ENCODE measurements around the gene PIP5KL1.

The PIP5KL1 gene

DNA sequence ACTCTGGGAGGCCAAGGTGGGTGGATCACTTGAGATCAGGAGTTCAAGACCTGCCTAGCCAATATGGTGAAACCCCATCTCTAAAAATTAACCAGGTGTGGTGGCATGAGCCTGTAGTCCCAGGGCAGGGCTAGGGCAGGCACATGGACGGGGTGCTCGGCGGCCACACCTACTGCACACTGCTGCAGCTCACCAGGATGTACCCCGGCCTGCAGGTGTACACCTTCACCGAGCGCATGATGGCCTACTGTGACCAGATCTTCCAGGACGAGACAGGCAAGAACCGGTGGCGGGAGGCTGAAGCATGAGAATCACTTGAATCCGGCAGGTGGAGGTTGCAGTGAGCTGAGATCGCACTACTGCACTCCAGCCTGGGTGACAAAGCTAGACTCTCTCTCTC is 16.9 kb downstream of the PIP5KL1 start:
- no peak for DNase-seq (ENCODE audit: low read depth)

DNA sequence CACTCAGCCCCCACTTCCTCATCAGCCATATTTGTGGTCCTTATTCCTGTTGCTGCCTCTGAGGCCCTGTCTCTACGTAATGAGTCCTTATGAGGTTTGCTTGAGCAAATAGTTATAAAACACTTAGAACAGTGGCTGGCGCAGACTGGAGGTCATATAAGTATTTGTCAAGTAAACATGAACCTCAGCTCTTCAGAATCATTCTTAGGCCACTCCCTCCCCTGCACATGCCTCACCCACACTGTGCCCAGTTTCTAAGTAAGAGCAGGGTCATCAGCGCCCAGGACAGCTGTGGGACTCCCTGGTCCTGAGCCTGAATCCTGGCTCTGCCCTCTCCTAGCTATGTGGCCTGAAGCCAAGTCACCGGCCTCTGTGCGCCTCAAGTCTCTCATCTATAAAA is 17.7 kb downstream of the PIP5KL1 start:
- DNase-seq (ENCODE audit: low read depth) = no peak

DNA sequence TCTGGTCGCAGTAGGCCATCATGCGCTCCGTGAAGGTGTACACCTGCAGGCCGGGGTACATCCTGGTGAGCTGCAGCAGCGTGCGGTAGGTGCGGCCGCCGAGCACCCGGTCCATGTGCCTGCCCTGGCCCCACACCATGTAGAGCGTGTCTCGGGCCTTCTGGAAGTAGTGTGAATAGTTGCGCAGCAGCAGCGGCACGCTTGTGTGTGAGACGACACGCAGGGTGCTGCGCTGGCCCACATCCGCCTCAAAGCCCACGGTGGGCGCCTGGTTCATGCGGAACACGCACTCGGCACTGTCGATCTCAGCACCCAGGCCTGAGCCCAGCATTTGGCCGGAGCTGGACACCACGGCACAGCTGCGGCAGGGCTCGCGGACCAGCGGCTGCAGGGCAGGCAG is 18.3 kb downstream of the PIP5KL1 start:
- no peak for DNase-seq (ENCODE audit: low read depth)

DNA sequence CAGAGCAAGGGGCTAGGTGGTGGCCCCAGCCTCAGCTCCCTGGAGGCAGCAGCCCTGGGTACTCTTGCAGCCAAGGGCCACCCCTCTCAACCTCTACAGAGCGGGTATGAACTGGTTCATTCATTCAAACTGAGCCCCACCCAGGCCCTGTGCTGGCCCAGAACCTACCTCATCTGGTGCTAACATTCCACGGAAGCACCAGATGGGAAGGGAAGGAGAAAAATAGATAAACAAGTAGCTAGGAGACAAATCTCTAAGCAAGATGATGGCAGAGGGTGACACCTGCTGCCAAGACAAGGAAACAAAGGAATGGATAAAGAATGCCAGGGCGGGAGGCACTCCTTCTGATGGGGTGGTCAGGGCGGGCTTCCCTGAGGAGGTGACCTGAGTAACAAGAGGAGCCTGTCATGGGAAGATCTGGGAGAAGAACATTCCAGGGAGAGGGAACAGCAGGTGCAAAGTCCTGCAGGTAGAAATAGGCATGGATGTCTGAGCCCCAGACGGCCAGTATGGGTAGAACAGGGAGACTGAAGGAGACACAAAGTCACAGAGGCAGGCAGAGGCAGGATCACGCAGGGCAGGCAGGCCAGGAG is 19.9 kb downstream of the PIP5KL1 start:
- no peak for DNase-seq (ENCODE audit: low read depth)

DNA sequence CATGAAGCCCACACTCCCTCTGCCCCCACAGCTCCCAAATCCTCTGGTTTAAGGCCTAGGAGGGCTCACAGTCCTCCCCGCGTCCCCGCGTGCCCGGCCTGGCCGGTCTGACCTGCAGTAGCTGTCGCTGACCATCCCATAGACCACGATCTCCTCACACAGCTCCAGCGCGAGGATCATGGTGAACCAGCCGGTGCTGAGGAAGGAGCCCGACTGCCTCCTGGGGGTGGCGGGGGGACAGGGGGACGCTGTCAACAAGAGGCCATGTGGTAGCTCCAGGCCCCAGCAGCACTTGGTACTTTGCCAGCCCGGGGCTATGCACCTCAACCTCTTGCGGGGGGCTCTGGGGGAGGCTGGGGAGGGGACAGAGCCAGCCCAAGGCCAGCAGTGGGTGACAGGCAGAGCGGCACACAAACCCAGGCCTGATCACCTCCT is 20.7 kb downstream of the PIP5KL1 start:
- no peak for DNase-seq (ENCODE audit: low read depth)

DNA sequence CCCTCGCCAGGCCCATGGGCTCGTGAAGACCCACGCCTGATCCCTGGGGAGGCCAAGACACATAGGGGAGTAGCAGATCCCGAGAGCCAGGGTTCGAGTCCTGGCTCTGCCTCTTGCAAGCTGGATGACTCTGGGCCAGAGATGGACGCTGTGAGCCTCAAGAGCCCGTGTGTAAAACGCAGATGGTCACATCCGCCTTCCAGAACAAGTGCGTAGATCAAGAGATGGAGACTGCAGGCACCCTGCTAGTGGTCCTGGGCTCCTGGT is 22.0 kb downstream of the PIP5KL1 start:
- DNase-seq (ENCODE audit: low read depth) = no peak

DNA sequence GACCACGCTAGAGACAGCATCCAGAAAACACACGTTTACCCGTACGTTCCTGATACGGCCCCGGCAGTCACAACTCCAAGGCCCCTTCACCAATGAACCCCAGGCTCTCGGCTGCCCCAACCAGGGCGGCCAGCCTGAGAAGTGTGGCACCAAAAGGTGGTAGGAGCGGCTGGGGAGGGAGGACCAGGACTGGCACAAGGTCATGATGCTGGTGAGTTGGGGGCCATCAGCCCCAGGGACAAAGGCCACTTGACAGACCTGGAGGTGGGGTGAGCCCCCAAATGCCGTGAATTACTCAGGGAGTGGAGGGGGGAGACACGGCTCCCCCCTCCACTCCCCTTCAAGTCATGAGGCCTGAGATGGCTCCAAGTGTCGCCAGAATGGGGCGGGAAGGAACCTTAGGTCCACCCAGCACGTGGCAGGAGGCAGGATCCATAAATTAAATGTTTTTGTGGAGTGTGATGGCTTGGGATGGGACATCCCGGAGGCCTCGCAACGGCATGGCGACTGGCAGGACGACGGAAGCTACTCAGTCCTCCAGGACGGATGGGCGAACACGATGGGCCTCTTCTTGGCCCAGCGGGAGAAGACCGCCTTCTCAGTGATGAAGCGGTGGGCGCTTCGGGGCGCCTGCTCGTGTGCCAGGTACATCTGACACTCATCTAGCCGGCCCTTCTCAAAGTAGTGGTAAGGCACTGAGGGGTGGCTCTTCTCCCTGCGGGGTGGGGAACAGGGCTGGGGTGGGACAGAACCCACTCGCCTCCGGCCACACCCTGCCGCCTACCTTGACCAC is 22.5 kb downstream of the PIP5KL1 start:
- no peak for DNase-seq (ENCODE audit: low read depth)

DNA sequence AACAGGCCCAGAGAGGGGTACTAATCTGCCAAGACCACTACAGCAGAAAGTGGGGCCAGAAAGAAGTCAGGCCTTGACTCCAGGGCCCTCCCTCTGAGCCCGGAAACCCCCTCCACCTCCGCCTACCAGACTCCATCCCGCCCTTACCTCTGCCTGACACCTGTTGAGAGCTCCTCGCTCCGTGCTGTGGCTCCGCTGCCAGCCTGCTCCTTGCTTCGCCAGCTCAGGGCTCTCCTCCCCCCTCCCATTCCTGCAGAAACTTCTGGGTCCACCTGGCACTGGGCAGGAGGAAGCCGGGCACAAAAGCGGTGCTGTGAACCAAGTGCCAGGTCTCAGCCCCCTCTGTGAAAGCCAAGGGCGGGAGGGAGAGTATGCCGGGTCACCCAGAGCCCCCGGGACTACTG is 24.8 kb downstream of the PIP5KL1 start:
- no peak for DNase-seq (ENCODE audit: low read depth)

DNA sequence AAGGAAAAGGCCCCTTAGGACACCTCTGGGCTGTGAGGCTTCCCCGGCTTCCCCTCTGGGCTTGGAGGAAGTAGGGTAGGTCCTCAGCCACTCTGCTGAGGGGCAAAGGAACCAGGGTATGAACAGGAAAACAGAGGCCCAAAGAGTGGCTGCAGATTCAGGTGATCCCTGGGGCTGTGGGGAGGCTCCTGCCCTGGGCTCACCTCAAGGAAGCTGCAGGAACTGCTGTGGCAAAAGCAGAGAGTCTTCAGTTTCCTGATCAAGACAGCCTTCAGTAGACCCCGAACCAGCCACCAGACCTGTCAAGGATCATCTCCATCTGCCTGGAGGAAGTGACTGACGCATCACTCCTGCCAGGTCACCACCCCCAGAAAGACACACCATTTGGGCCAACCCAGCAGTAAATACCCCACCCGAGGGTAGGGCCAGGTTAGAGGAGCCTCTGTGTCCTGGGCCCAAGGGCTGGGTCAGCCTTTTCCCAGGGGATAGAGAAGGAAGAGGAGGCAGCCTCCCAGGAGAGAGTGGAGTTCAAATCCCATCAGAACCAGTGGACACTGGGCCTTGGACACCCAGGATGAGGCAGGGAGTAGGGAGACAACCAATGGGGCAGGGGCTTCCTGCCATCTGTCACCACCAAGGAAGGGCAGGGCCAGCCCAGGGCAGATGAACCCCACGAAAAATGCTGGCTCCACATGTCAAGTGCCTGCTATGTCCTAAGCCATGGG is 25.4 kb downstream of the PIP5KL1 start:
- DNase-seq (ENCODE audit: low read depth) = no peak

DNA sequence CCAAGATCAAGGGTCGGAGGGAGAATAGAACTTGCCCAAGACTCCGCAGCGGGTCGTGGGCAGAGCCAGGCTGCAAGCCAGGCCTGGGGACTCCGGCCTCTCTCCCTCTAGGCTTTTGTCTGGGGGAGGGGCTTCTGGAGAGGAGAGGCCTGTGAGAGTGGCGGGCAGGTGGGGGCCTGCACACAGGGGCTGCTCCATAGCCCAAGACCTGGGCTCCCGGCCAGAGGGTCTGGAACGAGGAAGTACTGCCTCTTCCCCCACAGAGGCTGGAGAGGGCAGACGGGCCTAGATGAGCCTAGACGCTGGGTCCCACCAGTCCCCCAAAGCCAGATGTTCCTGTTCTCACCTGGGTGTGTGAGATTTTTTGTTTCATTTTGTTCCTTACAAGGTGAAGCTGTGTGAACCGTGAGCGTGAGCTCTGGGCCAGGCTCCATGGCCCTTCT is 26.0 kb downstream of the PIP5KL1 start:
- no peak for DNase-seq (ENCODE audit: low read depth)

DNA sequence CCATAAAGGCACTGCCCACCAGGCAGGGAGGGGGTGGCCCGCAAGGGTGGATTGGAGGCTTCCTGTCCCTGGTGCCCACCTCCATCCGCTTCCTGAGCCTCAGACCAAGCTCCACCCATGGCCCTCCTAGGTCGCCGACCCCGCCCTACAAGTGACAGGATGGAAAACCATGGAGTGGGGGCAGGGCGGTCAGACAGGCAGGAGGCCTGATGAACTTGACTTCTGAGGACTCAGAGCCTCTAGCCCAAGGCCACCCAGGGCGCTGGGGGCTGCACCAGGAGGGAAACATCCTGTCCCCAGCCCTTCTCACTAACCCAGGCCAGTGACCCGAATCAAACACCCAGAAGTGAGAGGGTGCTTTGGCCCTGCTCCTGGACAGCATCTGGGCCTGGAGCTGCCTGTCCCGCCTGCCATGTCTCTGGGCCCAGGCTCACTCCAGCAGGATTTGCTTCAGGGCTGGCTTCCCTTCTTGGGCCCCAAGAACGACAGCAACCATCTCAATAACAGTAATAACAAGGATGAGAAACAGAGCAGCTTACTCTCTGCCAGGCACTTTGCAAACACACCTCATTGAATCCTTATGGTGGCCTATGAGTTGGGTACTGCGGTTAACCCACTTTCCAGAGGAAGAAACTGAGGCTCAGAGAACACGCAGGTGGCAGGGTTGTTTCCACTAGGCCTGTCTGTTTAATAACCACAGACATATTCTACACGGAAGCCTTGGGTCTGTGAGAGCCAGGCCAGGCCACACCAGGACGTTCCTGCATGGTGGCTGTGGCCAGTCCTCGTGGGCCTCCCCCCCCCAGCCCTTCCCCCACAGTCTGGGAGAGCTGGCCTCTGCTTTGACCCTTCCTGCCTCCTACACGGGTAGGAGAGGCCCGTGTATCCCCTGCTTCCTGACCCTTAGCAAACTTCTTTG is 26.8 kb downstream of the PIP5KL1 start:
- no peak for DNase-seq (ENCODE audit: low read depth)

DNA sequence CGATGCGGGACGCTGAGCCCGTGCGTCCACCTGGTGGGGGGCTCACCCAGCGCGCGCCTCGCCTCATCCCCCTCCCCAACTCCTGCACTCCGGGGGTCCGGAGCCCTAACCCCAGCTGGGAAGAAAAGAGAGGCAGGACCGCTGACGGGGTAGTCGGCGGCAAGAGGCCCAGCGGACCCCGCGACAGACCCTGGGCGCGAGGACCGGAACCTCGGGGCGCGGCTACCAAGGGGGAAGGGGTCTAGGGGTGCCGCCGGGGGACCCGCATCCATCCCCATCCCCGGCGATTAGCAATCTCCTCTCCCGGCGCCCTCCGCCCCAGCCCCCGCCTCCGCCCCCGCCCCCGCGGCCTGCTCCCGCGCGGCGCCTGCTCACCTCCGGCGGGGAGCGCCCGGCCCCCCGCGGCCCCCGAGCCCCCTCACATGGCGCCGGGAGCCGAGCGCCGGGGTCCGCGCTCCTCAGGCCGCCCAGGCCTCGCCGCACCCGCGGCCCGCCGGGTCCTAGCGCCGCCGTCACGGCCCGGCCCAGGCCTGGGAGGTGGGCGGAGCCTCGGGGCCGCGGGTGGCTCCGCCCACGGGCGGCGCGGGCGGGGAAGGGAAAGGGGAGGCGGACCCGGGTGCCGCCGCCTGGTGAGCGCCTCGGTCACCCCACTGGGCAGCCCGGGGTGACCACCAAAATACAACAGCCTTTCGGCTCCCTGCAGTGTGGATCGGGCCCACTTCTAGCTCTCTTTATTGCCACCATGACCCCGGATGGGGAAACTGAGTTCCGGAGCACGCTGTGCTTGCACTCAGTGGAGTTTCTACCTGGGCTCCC is 31.2 kb downstream of the PIP5KL1 start, which contains the start of gene ST6GALNAC6:
Gene ST6GALNAC6, minus strand, starts transcription at position 476 of the 816 bp plus-strand sequence. CDS start 1,622 bp downstream, outside the sequence.
- DNase-seq (ENCODE audit: low read depth) = no peak

DNA sequence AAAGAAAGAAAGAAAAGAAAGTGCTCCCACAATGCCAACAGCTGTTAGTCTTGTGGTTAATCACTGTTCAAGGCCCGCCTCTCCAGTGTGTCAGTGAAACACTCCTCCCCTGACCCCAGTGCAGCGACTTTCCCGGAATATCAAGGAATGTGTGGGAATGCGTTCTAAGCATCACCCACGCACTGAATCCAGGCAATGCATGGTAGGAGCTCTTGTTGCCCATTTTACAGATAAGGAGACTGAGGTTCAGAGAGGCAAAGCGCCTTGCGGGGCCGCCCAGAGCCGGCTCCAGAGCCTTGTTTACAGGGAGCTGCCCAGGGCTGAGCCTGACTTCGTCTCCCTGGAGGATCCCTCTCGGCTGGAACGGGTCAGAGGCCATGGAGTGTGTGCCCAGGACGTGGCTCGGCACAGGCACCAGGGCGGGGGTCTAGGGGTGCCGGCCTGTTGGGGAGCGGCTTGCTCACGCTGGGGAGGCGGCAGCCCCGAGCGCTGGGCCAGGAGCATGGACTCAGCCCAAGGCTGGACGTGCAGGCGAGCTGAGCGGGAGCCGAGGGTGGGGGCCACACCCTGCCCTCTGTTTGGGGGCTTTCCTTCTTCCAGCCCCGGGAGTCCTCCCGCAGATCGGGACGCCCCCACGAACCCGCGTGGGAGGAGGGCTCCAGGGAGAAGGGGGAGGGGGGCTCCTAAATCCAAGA is 32.0 kb downstream of the PIP5KL1 start:
- no peak for DNase-seq (ENCODE audit: low read depth)

DNA sequence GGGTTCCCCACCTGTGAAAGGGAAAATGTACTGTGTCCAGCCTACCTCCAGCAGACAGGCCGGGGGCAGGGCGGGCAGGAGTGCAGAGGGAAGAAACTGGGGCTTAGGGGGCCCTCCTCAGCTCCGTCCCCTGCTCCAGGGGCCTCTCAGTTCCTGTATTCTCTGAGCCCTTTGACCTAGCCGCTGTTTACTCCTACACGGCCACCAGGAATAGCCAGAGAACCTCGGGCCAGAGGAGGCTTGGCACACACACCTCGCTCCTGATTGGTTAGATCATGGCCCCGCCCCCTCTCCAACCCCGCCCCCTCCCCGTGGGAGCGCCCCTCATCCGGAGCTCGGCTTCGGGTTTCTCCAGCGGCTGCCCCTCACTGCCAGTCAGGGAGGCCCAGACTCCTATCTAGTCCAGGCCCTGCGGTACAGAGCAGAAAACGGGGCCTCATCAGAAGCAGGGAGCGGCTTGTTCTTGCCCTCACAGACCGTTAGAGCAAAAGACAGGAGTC is 33.3 kb downstream of the PIP5KL1 start:
- DNase-seq (ENCODE audit: low read depth) = no peak

DNA sequence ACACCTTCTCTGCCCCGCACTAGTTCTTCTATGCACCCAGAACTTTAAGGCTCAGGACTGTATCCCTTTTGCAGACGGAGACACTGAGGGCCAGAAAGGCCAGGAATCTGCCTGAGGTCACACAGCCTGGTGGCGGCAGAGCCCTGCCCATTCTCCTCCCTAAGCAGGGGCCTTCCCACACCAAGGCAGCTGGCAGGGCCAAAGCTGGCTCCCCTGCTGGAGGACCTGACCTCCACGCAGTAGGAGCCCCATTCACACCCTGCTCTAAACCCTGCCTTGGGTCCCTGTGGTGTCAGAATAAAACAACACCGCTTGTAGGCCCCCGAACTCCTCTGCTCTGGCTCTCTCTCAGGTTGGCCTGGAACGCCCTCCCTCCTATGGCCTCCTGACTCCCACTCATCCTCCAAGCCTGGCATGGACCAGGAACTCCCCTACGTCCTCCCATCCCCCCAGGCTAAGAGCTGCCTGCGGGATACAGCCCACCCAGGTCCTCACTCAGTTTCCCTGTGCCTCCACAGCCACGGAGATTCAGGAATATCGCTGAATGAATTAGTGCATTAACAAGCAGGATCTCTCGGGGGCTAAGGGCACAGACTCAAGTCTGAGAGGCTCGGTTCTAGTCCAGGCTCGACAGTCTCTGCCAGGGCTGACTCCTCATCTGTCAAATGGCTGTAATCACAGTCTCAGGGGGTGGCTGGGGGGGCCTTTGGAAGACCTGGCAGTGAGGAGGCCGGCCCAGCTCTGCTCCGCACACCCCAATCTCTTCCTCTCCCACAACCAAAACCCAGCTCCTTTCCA is 34.0 kb downstream of the PIP5KL1 start:
- no peak for DNase-seq (ENCODE audit: low read depth)

DNA sequence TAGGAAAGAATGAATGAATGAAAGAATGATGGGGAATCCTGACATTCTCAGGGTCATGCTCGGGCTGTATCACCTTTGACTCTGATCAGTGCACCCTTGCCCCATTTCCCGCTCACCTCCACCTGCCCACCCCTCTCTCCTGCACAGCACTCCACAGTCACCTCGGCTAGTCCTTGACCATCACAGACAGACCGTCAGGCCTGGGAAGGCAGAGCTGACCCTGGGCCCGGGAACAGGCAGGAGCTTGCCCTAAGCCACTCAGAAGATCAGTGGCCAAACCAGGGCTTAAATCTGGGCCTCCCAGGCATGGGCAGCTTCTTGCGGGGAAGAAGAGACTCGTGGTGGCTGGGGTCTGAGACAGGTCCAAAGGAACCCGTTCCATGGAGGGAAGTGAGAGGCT is 34.8 kb downstream of the PIP5KL1 start:
- DNase-seq (ENCODE audit: low read depth) = no peak

DNA sequence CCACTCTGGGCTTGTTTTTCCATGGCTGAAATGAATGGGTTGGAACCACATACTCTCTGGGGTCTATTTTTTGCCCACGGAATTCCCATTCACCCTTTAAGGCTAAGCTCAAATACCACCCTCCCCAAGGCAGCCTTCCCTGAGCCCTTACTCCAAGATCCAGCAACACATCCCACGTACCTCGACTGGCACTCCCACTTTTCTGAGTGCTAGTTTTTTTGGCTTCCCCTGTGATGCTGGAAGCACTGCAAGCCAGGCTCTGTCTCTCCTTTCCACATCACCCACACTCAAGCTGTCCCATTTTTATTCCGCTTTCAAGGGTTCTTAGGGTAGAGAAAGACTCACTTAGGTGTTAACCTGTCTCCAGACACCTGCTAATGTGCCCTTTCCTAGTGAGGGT is 37.2 kb downstream of the PIP5KL1 start:
- DNase-seq (ENCODE audit: low read depth) = no peak

DNA sequence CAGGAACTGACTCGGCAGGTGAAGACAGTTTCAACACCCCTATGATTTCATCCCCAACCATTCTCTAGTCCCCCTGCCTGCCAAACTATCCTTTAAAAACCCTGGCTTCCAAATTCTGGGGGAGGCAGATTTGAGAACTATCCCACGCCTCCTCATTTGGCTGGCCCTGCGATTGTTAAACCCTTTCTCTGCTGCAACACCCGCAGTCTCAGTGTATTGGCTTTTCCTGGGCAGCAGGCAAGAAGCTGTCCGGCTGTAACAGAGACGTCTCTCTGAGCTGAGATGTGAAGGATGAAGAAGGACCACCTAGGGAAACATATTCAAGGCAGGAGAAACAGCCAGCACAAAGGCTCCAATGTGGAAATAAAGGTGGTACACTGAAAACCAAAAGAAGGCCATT is 37.7 kb downstream of the PIP5KL1 start:
- no peak for DNase-seq (ENCODE audit: low read depth)

DNA sequence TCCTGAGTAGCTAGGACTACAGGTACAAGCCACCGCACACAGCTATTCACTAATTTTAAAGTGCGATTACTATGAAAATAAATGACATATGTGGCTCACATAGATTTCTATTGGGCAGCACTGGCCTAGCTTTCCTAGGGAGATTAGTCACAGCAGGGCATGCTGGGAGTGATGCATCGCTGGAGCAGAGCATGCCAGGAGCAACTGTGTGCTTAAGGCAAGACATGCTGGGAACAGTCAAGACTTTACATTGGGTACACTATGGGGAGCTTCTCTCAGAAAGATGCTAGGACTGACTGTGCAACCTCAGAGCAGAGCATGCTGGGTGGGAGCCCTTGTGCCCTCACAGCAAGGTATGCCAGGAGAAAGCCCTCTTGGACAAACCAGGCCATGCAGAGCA is 40.5 kb downstream of the PIP5KL1 start:
- DNase-seq (ENCODE audit: low read depth) = no peak

DNA sequence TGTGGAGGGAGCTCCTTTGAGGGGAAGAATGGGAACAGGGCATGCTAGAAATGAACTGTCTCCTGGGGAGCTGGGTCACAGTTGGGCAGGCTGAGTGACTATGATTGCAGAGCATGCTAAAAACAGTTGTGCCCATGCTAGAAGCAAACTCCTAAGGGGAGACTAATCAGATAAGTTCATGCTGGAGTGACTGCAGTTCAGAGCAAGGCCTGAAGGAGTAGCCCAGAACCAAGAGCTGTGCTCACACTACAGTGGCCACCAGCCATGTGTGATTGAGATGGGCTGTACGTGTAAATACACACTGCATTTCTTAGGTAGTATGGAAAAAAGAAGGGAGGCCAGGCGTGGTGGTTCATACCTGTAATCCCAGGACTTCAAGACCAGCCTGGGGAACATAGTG is 42.8 kb downstream of the PIP5KL1 start:
- no peak for DNase-seq (ENCODE audit: low read depth)
